Measurements from ENCODE around the gene FAM107A. TPM values are rescaled to one million over a fixed set of nuclear protein-coding genes. Genes with fewer than 3 reads are reported as not detected.
A peak's percentile ranks its signal among the peaks of the same experiment; 100 is the strongest.

FAM107A gene
- total RNA-seq, 3 donors from 2014 or later, result 2.2 to 24.1 (median 23.6) TPM

DNA sequence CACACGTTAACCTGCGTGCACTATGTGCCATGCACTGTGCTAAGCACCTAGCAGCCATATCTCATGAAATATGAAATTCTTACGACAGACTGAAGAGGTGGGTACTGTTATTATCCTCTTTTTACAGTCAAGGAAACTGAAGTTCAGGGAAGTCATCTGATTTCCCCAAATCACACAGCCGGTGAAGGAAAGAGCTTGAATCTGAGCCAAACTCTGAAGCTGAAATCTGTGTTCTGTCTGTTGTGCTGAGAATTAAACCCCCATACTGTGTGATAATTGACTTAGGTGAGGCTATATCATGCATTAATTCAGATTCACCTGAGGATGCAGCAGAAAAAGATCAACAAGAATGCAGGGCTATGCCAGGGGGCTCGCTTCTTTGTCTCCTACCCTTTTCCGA, 475 bp downstream of the FAM107A start:
- H3K4me1 ChIP-seq (ENCODE audit: low read depth), result no peaks in the 10 kb centered on the region
- no peak for TF ChIP-seq CTCF (IDR thresholded peaks at IDR 0.05)
- intact Hi-C loops (cut with DNase I, micrococcal nuclease), result no loop called here
- ATAC-seq (no peak), DNase-seq (no peak)
- H3K36me3 ChIP-seq (ENCODE audit: low read depth), result no peaks in the 10 kb centered on the region
- H3K9me3 ChIP-seq, result no peaks in the 10 kb centered on the region
- H3K4me3 ChIP-seq, result no peak overlapping the region

GRCh38 chr3:58575971-58576652, 1.1 kb downstream of the FAM107A start:
- DNase-seq (no peak), ATAC-seq (no peak)
- intact Hi-C loops (cut with DNase I, micrococcal nuclease), result no loop called here
- Histone ChIP-seq H3K9me3 (no peaks in the 10 kb centered on the region), H3K4me3 (no peak overlapping the region), H3K36me3 (ENCODE audit: low read depth) (no peaks in the 10 kb centered on the region), H3K4me1 (ENCODE audit: low read depth) (no peaks in the 10 kb centered on the region)
- no peak for TF ChIP-seq CTCF (IDR thresholded peaks at IDR 0.05)

GRCh38 chr3:58574682-58575081, 2.5 kb downstream of the FAM107A start:
- H3K36me3 ChIP-seq (ENCODE audit: low read depth), result no peaks in the 10 kb centered on the region
- intact Hi-C loops (cut with DNase I, micrococcal nuclease), result no loop called here
- ATAC-seq (no peak), DNase-seq (no peak)
- H3K4me3 ChIP-seq, result no peak overlapping the region
- TF ChIP-seq CTCF (IDR thresholded peaks at IDR 0.05), result no peak
- no peaks in the 10 kb centered on the region for H3K9me3 ChIP-seq
- H3K4me1 ChIP-seq (ENCODE audit: low read depth), result no peaks in the 10 kb centered on the region

- H3K4me1 ChIP-seq (ENCODE audit: low read depth), result no peaks in the 10 kb centered on the region
- no peak overlapping the region for H3K4me3 ChIP-seq
- no peaks in the 10 kb centered on the region for H3K9me3 ChIP-seq
- no peaks in the 10 kb centered on the region for H3K36me3 ChIP-seq (ENCODE audit: low read depth)
- TF ChIP-seq CTCF (IDR thresholded peaks at IDR 0.05), result no peak
- ATAC-seq (no peak), DNase-seq (no peak)
- intact Hi-C loops (cut with DNase I, micrococcal nuclease), result no loop called here
Measured at GRCh38 chr3:58574106-58574505, 3.1 kb downstream of the FAM107A start.

- H3K36me3 ChIP-seq (ENCODE audit: low read depth), result no peaks in the 10 kb centered on the region
- TF ChIP-seq CTCF (IDR thresholded peaks at IDR 0.05), result no peak
- no peaks in the 10 kb centered on the region for H3K9me3 ChIP-seq
- no peak overlapping the region for H3K4me3 ChIP-seq
- DNase-seq, result peak in 1 of 3 donors; percentile 36
- H3K4me1 ChIP-seq (ENCODE audit: low read depth), result no peaks in the 10 kb centered on the region
- intact Hi-C loops (cut with DNase I, micrococcal nuclease), result no loop called here
- ATAC-seq, result peak; percentile 37
Measured at GRCh38 chr3:58573640-58574039, 3.6 kb downstream of the FAM107A start.

Data from mucosa of descending colon (tissue), 3 donors.